RKO (cell line): ENCODE measurements around the gene RPS25.
A peak's percentile ranks its signal among the peaks of the same experiment; 100 is the strongest.
"Not testable (repeated sequence)": the region's sequence is repeated elsewhere in the genome, so short reads cannot be mapped to it uniquely, and the experiment has no call there.

Experiments
- DNase-seq: peaks from one replicate; pipeline ENCODE4 v3.0.0-alpha.2; 2016; ENCODE audit warnings: low spot score

The RPS25 gene

GRCh38 chr11:119018074-119018938 lies at the start of gene RPS25, which contains the start of gene TRAPPC4:
TSS of gene RPS25 (minus strand) at chr11:119018343. CDS start at chr11:119018284, 59 bp downstream.
TSS of gene TRAPPC4 (plus strand) at chr11:119018766. CDS start at chr11:119018796, 30 bp downstream.
- DNase-seq, result peak; percentile 98

GRCh38 chr11:119067371-119068222 lies 49.5 kb upstream of the RPS25 start, which contains the start of gene VPS11:
TSS of gene VPS11 (plus strand) at chr11:119067818. CDS start at chr11:119067824, 6 bp downstream.
- peak; percentile 98 for DNase-seq

- DNase-seq, result peak; percentile 73
Observed at GRCh38 chr11:119065369-119065768, 47.2 kb upstream of the RPS25 start.

- DNase-seq, result peak; percentile 27
Observed at GRCh38 chr11:119062779-119063178, 44.6 kb upstream of the RPS25 start.

- DNase-seq, result no peak
Observed at GRCh38 chr11:119061256-119061655, 43.1 kb upstream of the RPS25 start.

GRCh38 chr11:119059128-119059527 lies 41.0 kb upstream of the RPS25 start:
- not testable (repeated sequence) for DNase-seq

GRCh38 chr11:119057000-119057769 lies 39.0 kb upstream of the RPS25 start, which contains the start of gene HYOU1:
TSS of gene HYOU1 (minus strand) at chr11:119057205. CDS start at chr11:119056160, 1,045 bp downstream.
- peak; percentile 96 for DNase-seq

- no peak for DNase-seq
Observed at GRCh38 chr11:119056421-119056999, 38.4 kb upstream of the RPS25 start.

GRCh38 chr11:119055901-119056300 lies 37.8 kb upstream of the RPS25 start:
- peak; percentile 81 for DNase-seq

- no peak for DNase-seq
Observed at GRCh38 chr11:119054418-119054817, 36.3 kb upstream of the RPS25 start.

- DNase-seq, result no peak
Observed at GRCh38 chr11:119052163-119052814, 34.1 kb upstream of the RPS25 start.

GRCh38 chr11:119051440-119052162 lies 33.5 kb upstream of the RPS25 start:
- DNase-seq, result no peak

- no peak for DNase-seq
Observed at GRCh38 chr11:119049081-119049480, 30.9 kb upstream of the RPS25 start.

- DNase-seq, result no peak
Observed at GRCh38 chr11:119048644-119049043, 30.5 kb upstream of the RPS25 start.

GRCh38 chr11:119047205-119047604 lies 29.1 kb upstream of the RPS25 start:
- no peak for DNase-seq

- DNase-seq, result no peak
Observed at GRCh38 chr11:119046489-119046888, 28.3 kb upstream of the RPS25 start.

- no peak for DNase-seq
Observed at GRCh38 chr11:119044708-119045107, 26.6 kb upstream of the RPS25 start.

- DNase-seq, result no peak
Observed at GRCh38 chr11:119042927-119043326, 24.8 kb upstream of the RPS25 start.

GRCh38 chr11:119041821-119042514 lies 23.8 kb upstream of the RPS25 start:
- no peak for DNase-seq
